ENCODE measurements around the gene BOC.

GRCh38 chr3:113265231-113265630 lies 53.9 kb downstream of the BOC start:
- no peak for TF ChIP-seq CTCF (conservative IDR thresholded peaks at IDR 0.05; ENCODE audit: low read length)
- TF ChIP-seq EZH2phosphoT487 (IDR thresholded peaks at IDR 0.05; ENCODE audit: borderline replicate concordance, low read depth, low read length): no peak

Data from OCI-LY7 (cell line).